CD4-positive, alpha-beta T cell treated with Interleukin-17A for 4 hours (primary cell): ENCODE measurements around the gene ZNF584.
A peak's percentile ranks its signal among the peaks of the same experiment; 100 is the strongest.

Source experiments
- DNase-seq: peaks from one replicate; pipeline ENCODE4 v3.0.0-alpha.2; 2020; ENCODE audit warnings: mixed read lengths

Gene ZNF584

GRCh38 chr19:58466760-58467589 is 58.5 kb downstream of the ZNF584 start, which contains the start of gene ZNF324:
ZNF324 (plus strand) TSS chr19:58467080; CDS start chr19:58469186, 2,106 bp downstream.
- DNase-seq = peak; percentile 99
